Measurements from ENCODE around the gene C19orf38.
"Not testable (repeated sequence)": the region's sequence is repeated elsewhere in the genome, so short reads cannot be mapped to it uniquely, and the experiment has no call there.

C19orf38 gene

DNA sequence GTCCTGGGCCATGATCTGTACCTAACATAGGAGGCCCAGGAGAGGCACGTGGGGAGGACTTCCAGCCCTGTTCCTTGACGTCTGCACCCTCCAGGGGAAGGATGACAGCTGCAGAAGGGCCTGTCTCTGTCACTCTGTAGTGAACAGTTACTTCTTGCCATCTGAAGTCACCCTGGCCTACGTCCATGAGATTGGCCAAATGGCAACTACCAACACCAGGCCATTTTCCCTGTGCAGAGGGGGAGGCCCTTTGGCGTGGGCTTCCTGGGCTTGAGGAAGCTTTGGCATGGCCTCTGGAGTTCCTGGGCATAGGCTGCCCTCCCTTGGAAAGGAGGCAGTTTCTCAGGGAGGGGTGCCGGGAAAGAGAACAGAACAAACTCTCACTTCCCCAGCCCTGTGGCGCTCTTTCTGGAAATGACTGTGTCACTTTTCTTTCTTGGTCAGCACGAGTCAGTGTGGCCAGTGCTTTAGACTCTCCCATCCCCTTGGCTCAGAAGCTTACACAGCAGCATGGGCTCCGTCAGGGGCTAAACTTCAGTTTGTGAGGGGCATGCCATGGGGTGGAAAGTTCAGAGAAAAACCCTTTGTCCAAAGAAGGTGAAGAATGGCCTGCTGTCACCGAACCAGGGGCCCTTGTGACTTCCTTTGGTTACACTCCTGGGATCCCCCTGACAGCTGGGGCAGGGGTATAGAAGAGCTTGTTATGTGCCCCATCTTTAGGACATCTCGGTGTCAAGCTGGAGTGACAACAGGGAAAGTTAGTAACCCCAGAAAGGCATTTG, 28.4 kb downstream of the C19orf38 start:
- no peak for DNase-seq (ENCODE audit: low read depth in 2 of 2)

DNA sequence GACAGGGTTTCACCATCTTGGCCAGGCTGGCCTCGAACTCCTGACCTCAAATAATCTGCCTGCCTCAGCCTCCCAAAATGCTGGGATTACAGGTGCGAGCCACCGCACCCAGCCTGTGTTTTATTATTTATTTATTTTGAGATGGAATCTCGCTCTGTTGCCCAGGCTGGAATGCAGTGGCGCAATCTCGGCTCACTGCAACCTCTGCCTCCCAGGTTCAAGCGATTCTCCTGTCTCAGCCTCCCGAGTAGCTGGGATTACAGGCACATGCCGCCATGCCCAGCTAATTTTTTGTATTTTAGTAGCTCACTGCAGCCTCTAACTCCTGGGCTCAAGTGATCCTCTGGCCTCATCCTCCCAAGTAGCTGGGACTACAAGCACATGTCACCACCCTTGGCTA, 29.4 kb downstream of the C19orf38 start:
- not testable (repeated sequence) for DNase-seq (ENCODE audit: low read depth in 2 of 2)

DNA sequence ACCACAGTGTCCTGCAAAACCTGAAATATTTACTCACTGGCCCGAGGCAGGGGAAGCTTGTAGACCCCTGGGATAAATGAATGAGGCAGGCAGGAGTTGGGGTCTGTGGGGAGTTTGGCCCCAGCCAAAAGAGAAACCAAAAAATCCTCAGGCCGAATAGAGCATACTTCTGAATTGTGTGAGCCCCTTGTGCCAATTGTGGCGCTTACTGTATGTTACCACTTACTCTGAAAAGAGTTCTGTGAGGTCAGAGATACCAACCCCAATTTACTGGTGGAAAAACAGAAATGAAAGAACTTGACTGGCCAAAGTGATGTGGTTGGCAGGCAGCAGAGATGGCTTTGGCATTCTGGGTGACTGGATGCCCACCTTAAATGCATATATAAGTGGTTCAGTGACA, 30.0 kb downstream of the C19orf38 start:
- no peak for DNase-seq (ENCODE audit: low read depth in 2 of 2)

DNA sequence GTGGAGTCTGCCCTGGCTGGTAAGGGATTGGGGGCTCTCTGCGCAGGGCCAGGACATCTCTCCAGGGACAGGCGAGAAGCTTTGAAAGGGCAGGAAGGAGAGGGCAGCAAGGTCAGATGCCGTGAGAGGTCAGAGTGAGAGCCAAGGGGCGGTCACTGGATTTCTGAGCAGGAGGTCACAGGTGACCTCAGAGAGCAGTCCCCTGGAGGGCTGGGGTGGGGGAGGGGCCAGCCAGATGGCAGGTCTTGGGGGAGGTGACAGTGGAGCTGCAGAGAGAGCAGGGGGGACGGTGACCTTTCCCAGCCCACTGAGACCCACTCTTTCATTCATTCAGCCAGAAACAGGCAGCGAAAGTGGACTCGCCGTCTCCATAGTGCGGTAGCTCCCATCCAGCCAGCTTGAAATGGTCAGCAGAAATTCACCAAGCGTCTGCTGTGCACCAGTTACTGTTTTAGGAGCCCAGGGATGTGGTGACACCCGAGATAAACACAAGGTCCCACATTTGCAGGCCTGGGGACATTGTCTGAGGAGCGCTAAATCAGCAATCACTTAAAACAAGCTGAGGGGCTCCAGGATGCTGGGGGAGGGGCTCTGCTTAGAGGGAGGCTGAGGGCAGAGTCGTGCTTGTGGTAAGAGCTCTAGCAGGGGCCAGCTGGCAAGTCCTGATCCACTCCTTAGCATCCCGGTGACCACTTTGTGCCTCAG, 33.3 kb downstream of the C19orf38 start:
- DNase-seq (ENCODE audit: low read depth in 2 of 2) = no peak

DNA sequence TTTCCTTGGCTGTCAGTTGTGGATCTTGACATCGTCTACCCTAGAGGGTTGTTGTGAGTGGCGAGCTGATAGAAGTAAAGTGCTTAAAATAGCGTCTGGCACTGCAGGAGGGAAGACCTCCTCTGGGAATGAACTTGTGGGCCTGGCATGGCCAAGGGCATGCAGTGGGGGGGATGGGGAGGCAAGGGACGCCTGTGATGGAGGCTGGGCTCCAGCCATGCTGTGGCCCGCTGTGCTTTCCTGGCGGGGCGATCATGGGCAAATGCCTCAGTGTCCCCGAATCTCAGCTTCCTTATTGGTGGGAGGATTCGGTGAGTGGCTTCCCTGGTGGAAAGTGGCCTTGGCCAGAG, 33.9 kb downstream of the C19orf38 start:
- DNase-seq (ENCODE audit: low read depth in 2 of 2) = no peak

DNA sequence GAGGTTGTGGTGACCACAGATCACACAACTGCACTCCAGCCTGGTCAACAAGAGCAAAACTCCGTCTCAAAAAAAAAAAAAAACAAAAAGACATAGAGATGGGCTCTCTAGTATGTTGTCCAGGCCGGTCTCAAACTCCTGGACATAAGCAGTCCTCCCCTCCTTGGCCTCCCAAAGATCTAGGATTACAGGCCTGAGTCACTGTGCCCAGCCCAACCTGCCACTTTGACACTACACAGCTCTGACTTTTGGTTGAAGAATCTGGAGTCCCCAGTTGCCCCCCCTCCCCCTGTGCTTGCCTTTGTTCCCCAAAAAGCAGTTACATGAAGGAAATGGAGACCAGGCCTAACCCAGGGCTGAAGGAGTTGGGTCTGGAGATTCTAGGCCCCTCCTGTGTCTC, 36.1 kb downstream of the C19orf38 start:
- no peak for DNase-seq (ENCODE audit: low read depth in 2 of 2)

DNA sequence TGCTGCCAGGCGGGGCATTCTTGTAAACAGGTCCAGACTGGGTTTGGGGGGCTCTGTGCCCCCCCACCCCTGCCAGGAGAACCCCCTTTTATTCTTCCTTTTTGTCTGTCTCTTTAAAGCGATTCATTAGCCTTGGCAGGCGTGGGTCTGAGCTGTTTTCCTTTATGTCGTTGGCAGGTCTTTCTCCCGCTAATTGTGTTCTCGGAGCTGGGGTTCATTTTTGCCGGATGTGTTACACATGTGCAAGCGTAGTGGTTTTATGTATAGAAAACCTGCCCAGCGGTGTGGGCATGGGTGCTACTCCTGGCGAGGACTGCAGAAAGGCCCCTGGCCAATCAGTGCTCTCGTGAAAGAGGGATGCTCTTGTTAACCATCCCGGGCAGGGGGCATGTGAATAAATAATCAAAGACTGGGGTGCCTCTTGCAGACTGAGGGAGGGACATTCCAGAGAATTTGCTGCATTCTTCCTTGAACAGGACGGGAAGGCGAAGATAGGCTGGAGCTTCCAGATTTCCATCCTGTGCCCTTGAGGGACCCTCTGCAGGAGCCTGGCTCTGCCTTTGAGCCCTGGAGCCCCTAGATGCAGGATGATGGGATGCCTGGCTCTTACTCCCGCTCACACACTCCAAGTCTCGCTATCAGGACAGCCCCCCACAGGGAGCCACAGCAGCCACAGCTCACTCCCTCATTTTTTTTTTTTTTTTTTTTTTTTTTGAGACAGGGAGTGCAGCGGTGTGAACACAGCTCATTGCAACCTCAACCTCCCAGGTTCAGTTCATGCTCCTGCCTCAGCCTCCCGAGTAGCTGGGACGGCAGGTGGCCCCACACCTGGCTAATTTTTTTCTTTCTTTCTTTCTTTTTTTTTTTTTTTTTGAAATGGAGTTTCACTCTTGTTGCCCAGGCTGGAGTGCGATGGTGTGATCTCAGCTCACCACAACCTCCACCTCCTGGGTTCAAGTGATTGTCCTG, 37.3 kb downstream of the C19orf38 start:
- no peak for DNase-seq (ENCODE audit: low read depth in 2 of 2)

DNA sequence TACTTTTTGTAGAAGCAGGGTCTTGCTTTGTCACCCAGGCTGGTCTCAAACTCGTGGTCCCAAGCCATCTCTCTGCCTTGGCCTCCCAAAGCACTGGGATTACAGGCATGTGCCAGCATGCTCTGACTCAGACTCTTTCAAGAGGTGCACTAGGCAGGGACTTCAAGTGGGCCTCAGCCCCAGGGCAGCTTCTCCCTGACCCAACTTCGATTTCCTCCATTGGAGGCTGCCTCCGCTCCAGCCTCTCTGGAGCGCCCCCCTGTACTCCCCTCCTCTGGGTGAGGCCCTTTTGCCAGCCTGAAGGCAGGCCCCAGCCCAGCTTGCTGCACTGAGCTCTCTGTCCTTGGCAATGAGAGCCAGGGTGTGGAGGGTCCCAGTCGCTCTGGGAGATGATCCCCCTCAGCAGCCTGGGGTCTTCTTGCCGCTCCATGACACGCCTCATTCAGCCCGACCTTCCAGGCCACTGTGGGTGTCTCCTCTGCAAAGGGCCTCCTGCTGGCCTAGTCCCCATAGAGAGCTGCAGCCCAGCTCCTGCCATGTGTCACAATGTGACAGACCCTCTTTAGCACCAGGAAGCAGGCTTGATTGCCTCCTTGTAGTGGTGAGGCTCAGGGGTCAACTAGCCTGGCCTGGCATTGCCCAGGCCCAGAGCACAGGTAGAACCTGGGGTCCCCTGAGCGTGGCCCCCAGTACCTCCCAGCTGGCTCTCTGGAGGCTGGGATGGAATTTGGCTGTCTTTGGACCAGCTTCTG, 39.6 kb downstream of the C19orf38 start:
- DNase-seq (ENCODE audit: low read depth in 2 of 2) = no peak

DNA sequence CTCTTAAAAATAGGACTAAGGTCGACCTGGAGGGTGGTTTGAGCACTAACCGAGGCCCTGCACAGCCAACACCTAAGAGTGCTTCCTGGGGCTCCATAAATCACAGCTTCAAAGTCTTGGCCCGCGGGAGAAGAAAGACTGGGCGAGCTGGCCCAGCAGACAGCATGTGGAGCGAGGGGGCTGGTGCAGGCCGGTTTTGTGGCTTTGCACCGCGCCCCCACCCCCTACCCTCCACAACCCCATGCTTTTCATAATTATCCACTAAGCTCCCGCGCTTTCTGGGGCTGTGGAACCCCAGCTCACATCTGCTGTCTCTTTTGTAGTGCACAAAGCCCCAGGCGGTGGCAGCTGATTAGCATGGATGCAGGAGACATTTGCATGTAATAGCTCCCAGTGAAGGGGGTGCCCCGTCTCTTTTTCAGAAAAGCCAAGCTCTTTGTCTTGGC, 40.2 kb downstream of the C19orf38 start:
- DNase-seq (ENCODE audit: low read depth in 2 of 2) = no peak

DNA sequence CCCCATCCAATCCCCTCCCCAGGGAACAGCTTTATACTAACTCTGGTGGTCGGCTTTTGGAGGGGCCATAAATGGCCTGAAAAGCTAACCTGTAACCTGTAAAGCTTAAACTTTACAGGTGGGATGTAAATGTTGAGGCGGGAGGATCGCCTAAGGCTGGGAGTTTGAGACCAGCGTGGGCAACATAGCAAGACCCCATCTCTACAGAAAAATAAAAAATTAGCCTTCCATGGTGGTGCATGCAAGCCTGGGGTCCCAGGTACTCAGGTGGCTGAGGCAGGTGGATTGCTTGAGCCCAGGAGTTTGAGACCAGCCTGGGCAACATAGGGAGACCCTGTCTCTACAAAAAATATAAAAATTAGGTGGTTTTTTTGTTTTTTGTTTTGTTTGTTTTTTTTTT, 41.7 kb downstream of the C19orf38 start:
- no peak for DNase-seq (ENCODE audit: low read depth in 2 of 2)

DNA sequence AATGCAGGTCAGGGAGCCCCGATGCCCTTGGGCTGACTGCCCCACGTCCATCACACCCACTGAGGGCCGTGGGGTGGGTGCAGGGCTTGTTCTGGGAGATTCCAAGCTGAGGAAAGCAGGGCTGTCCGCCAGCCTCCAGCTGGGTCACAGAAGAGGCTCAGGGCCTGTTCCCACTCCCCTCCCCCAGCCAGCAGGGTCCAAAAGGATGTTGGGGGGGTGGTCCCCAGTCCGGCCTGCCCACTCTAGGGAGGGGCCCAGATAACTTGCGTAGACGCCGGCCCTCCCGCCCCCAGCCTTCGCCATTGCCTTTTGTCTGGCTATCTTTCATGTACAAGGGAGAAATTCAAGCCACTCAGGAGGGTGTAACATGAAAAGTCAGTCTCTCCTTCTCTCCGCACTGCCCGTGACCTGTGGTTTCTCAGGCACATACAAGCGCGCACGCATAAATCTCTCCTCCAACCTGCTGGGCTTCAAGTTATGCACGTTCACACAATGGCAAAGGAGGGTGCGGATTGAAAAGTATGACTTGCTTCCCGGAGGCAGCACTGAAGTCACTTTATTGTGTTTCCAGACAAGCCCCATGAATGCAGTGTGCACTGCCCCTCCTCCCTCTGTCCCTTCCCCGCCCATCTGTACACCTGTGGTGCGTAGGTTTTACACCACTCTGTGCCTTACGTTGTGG, 43.3 kb downstream of the C19orf38 start:
- DNase-seq (ENCODE audit: low read depth in 2 of 2) = no peak

DNA sequence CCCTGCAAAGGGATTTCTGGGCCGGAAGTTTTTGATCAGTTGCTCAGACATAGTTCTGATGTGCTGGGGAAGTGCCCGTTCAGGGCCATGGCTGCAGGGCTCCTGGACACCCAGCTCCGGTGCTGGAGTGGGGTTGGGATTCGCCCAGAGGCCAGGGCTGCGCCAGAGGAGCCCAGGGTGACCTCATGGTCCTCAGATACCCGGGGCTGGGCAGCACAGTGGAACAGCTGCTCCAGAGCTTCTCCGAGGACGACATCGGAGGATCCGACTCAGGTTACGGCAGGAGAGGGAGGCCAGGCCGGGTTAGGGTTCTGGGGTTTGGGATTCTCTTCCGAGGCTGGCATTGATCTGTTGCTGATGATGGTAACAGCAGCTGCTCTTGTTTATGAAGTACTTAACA, 44.0 kb downstream of the C19orf38 start:
- no peak for DNase-seq (ENCODE audit: low read depth in 2 of 2)

DNA sequence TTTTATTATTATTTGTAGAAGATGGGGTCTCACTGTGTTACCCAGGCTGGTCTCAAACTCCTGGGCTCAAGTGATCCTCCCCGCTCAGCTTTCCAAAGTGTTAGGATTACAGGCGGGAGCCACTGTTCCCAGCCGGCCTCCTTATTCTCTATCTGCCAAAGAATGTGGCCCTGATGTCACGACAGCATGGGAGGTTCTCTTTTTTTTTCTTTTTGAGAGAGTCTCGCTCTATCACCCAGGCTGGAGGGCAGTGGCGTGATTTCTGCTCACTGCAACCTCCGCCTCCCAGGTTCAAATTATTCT, 46.6 kb downstream of the C19orf38 start:
- no peak for DNase-seq (ENCODE audit: low read depth in 2 of 2)

DNA sequence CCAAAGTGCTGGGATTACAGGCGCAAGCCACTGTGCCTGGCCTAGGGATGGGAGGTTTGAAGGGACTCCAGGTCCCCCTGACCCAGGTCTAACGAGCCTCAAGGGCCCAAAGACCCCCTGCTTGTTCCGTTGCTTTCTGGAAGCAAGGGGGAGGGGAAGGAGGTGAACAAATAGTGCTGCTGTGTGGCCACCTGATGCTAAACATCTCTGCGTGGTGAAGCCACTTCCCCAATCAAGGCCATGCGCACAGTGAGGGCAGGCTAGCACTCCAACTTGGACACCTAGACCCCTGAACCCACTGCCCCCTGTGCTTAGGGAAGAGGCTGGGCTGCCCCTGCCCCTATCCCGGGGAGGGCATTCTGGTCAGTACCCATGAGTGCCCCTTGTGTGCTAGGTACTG, 47.1 kb downstream of the C19orf38 start:
- no peak for DNase-seq (ENCODE audit: low read depth in 2 of 2)

DNA sequence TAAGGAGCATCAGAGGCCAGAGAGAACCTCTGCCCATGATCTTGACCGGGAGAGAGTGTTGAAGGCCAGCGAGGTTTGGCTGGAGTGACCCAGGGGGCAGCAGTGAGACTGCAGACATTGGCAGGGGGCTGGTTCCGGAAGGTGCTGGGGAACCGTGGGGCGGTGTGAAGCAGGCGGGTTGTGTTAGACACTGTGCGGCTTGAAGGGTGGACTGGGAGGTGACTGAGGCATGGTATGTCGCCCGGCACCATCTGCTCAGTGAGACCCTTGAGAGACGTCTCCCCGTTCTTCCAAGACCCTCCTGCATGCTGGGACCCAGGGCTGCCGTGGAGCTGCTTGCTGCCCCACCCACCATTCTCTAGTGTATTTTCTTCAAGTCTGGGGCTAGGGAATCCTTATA, 47.7 kb downstream of the C19orf38 start:
- no peak for DNase-seq (ENCODE audit: low read depth in 2 of 2)

DNA sequence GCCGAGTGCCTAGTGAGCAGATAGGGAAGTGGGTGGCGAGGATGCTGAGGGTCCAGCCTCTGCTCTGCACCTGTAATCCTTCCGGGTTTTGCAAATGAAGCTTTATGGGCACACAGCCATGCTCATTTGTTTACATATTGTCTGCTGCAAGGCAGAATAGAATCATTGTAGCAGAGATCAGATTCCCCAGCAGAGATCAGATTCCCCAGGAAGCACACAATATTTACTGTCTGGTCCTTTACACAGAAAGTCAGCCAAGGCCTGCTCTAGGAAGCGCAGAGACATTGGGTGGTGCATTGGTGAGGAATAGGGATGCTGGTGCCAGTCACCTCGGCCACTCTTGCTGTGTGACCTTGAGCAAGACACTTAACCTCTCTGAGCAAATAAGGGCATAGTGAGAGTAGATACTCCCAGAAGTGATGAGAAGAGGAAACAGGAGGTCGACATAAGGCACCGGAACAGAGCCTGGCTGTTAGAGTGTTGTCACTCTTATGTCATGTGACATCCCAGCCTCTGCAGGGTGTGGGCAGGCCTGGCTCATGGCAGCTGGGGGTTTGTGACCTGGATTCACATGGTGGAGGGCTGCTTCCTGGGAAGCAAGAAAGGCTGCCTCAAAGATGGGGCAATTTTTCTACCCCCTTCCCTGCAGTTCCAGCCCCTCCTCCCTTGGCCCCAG, 48.8 kb downstream of the C19orf38 start:
- DNase-seq (ENCODE audit: low read depth in 2 of 2) = no peak

DNA sequence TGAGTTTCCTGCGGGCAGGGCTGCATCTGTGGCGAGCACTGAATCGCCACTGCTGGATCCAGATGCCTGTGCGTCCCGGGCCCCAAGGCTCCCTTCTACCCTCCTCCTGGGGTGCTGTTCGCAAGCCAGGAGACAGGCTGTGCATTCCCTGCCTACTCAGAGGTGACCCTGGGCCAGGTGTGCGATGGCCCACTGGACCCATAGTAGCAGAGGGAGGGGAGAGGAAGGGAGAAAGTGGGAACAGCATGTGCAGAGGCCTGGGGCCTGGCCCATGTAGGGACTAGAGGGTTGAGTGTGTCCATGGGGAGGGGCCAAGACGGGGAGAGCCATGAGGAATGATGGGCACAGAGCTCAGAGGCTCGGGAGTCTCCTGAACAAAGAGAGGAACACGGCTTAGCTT, 50.4 kb downstream of the C19orf38 start:
- no peak for DNase-seq (ENCODE audit: low read depth in 2 of 2)

DNA sequence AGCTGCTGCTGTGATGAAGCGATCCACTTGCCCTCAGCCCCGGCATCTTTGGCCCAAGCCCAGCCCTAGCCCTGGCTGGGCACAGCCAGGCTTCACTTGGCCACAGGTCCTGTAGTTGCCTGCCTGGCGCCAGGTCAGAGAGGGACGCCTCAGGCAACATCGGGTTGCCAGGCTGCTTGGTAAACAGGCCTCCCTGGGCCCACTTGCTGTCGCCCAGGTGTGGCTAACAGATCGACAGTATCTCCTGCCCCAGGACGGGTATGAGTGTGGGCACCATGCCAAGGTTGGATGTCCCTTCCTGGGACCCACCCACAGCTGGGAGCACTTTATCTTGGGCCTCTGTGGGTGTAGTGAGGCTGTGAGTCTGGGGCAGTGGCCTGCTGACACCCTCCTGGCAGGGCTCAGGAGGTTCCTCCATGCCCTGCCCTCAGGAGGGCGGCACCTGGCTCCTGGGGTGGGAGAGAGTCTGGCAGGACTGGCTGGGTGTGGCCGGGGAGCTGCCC, 51.0 kb downstream of the C19orf38 start:
- no peak for DNase-seq (ENCODE audit: low read depth in 2 of 2)

DNA sequence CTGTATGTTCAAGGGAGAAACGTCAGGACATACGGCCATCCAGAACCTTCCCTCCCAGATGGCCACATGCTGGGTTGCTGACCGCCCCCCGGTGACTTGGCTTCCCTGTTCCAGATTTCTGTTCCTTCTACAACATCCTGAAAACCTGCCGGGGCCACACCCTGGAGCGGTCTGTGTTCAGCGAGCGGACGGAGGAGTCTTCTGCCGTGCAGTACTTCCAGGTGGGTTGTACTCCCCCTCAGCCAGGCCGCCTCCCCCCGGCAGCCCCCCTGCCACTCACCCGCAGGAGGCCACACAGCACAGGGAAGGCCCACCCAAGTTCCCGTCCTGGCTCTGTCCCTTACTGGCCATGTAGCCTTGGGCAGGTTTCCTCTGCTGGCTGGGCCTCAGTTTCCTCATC, 59.7 kb downstream of the C19orf38 start:
- no peak for DNase-seq (ENCODE audit: low read depth in 2 of 2)

DNA sequence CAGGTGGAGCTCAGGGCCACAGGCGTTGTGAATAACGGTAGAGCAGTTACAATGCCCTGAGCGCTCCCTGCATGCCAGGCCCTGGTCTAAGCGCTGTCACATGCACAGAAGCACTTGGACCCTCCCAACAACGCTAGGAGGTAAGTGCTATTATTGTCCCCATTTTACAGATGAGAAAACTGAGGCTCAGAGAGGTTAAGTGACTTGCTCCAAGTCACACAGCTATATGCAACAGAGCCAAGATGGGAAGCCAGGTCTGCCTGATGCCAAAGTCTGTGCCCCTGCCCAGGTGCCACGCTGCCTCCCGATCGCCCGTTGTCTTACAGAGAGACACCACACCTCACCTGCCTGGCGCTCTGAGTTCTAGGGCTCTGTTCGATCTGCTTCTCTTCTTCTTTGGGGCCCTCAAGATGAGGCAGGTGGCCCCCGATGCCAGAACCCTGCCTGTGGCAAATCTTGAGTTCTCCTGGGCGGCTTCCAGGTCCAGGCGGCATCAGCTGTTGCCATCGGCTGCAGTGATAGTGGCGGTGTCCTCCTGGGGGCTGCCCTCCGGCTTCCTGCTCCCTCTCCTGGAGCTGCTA, 60.3 kb downstream of the C19orf38 start:
- DNase-seq (ENCODE audit: low read depth in 2 of 2) = no peak

Data from stimulated activated CD8-positive, alpha-beta memory T cell treated with anti-CD3 and anti-CD28 coated beads, Interleukin-7, amount 100 ng/mL, for 1 hour (primary cell).